ENCODE measurements around the gene RAB6B.

Gene RAB6B

DNA sequence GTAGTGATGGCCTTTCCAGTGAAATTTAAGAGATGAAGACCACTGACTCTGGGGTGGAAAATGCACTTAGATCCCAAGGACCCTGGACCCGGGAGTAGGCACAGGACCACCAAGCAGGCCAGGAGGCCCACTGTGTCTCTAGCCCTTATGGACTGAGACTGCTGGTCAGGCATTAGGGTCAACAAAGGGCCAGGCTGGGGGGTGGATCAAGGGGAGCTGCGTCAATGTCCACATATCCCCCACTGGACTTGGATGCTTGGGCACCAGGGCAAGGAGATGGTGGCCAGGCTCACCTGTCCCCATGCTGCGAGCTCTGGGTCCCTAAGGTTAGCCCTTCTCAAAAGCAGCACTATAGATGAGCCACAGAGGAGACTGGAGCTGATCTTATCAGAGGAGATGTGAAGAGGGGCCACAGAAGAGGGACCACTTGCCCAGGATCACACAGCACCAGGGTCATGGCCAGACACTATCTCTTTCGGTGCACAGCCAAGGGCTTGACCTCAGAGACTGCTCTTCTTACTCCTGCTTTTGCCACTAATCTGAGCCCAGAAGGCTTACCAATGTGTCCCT, 14.7 kb downstream of the RAB6B start:
- no peaks in the 10 kb centered on the region for H3K9me3 ChIP-seq (ENCODE audit: control insufficient read depth, low read length)
- H3K9ac ChIP-seq (ENCODE audit: low read length), result no peak overlapping the region
- H3K27me3 ChIP-seq (ENCODE audit: control insufficient read depth, insufficient read depth, low read length), result peaks cover 6% of the 10 kb centered on the region
- no peaks in the 10 kb centered on the region for H3K36me3 ChIP-seq (ENCODE audit: control insufficient read depth, insufficient read depth, low read length)
- H3K4me3 ChIP-seq (ENCODE audit: low read length), result no peak overlapping the region
- H3K4me1 ChIP-seq (ENCODE audit: control insufficient read depth, insufficient read depth, low read length), result peaks cover 35% of the 10 kb centered on the region

DNA sequence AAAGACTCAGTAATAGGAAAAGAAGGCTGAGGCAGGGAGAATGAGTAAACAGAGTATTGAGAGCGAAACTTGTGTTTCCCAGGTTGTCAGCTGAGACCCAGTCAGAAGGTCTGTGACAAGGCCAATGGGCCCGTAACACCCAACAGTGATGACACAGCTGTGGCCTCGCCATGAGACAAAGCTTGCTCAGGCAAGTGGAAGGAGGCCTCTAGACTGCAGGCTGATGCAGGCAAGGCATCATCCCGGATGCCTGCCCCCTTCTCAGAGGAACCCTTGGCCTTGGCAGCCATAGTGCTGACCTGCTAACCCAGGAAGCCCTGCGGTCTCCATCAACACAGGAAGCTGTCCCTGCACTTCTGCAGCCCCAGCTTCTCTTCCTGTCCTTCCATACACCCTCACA, 15.4 kb downstream of the RAB6B start:
- Histone ChIP-seq H3K9me3 (ENCODE audit: control insufficient read depth, low read length) (no peaks in the 10 kb centered on the region), H3K4me1 (ENCODE audit: control insufficient read depth, insufficient read depth, low read length) (peaks cover 35% of the 10 kb centered on the region), H3K36me3 (ENCODE audit: control insufficient read depth, insufficient read depth, low read length) (no peaks in the 10 kb centered on the region)

DNA sequence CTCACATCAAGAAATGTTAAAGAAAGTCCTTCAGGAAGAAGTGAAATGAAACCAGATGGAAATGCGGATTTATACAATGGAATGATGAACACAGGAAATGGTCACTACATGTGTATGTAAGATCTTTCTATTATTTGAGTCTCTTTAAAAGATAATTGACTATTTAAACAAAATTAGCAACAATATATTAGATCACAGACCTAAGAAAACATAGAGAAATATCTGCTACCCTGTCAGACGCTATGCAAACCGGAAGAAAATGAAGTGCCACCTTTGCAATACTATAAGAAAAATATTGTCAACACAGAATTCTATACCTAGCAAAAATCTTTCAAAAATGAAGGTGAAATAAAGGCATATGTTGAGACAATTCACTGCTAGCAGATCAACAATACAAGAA, 17.2 kb downstream of the RAB6B start:
- no peak overlapping the region for H3K9ac ChIP-seq (ENCODE audit: low read length)
- H3K27me3 ChIP-seq (ENCODE audit: control insufficient read depth, insufficient read depth, low read length), result peaks cover 5% of the 10 kb centered on the region
- H3K4me3 ChIP-seq (ENCODE audit: low read length), result no peak overlapping the region
- no peaks in the 10 kb centered on the region for H3K9me3 ChIP-seq (ENCODE audit: control insufficient read depth, low read length)
- H3K4me1 ChIP-seq (ENCODE audit: control insufficient read depth, insufficient read depth, low read length), result peaks cover 25% of the 10 kb centered on the region
- no peaks in the 10 kb centered on the region for H3K36me3 ChIP-seq (ENCODE audit: control insufficient read depth, insufficient read depth, low read length)

More for the DNA sequence above, 15.4 kb downstream of the RAB6B start:
- H3K9ac ChIP-seq (ENCODE audit: low read length), result no peak overlapping the region
- peaks cover 5% of the 10 kb centered on the region for H3K27me3 ChIP-seq (ENCODE audit: control insufficient read depth, insufficient read depth, low read length)
- H3K4me3 ChIP-seq (ENCODE audit: low read length), result no peak overlapping the region

DNA sequence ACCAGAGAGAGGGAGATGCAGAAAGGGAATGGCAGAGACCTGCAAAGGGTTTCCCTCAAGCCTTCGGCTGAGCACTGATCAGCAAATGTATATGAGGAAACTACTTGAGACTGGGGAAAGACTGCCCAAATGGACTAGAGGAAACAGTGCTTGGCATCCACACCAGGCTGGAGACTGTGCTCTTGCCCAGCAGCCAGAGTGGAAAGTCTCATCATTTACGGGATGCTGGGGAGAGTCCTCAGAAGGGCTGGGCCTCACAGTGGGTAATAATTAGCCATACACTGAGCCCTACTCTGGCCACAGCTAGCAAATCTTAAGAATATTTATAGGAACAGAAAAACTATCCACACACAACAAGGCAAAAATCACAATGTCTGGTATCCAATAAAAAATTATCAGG, 18.5 kb downstream of the RAB6B start:
- Histone ChIP-seq H3K9ac (ENCODE audit: low read length) (no peak overlapping the region), H3K27me3 (ENCODE audit: control insufficient read depth, insufficient read depth, low read length) (peaks cover 5% of the 10 kb centered on the region), H3K9me3 (ENCODE audit: control insufficient read depth, low read length) (no peaks in the 10 kb centered on the region), H3K36me3 (ENCODE audit: control insufficient read depth, insufficient read depth, low read length) (no peaks in the 10 kb centered on the region), H3K4me1 (ENCODE audit: control insufficient read depth, insufficient read depth, low read length) (peaks cover 12% of the 10 kb centered on the region), H3K4me3 (ENCODE audit: low read length) (no peak overlapping the region)

DNA sequence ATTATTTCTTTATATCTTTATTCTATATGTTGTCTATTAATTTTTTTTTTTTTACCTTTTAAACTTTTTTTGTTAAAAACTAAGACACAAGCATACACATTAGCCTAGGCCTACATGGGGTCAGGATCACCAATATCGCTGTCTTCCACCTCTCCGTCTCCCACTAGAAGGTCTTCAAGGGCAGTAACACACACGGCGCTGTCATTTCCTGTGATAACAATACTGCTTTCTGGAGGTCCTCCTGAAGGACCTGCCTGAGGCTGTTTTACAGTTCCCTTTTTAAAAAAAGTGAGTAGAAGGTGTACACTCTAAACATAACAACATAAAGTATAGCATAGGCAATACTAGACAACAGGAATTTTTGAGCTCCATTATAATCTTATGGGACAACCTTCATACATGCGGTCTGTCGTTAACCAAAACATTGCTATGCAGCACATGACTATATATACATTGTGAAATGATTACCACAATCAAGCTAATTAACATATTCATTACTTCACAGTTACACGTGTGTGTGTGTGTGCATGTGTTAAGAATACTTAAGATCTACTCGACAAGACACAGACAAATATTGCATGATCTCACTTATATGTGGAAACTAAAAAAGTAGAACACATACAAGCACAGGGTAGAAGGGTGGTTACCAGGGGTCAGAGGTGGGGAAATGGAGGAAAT, 20.8 kb downstream of the RAB6B start:
- Histone ChIP-seq H3K4me3 (ENCODE audit: low read length) (no peak overlapping the region), H3K9ac (ENCODE audit: low read length) (no peak overlapping the region), H3K36me3 (ENCODE audit: control insufficient read depth, insufficient read depth, low read length) (no peaks in the 10 kb centered on the region), H3K4me1 (ENCODE audit: control insufficient read depth, insufficient read depth, low read length) (no peaks in the 10 kb centered on the region), H3K27me3 (ENCODE audit: control insufficient read depth, insufficient read depth, low read length) (peaks cover 7% of the 10 kb centered on the region), H3K9me3 (ENCODE audit: control insufficient read depth, low read length) (no peaks in the 10 kb centered on the region)

DNA sequence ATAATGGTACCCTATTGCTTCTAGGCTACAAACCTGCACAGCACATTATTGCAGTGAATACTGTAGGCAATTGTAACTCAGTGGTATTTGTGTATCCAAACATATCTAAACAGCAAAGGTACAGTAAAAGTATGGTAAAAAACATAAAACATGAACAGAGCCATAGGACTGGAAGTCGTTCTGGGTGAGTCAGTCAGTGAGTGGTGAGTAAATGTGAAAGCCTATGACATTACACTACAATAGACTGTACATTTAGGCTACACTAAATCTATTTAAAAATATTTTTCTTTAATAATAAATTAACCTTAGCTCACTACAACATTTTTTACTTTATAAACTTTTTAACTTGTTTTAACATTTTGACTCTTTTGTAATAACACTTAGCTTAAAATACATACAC, 21.3 kb downstream of the RAB6B start:
- H3K36me3 ChIP-seq (ENCODE audit: control insufficient read depth, insufficient read depth, low read length), result no peaks in the 10 kb centered on the region
- peaks cover 7% of the 10 kb centered on the region for H3K27me3 ChIP-seq (ENCODE audit: control insufficient read depth, insufficient read depth, low read length)
- no peak overlapping the region for H3K9ac ChIP-seq (ENCODE audit: low read length)
- no peaks in the 10 kb centered on the region for H3K4me1 ChIP-seq (ENCODE audit: control insufficient read depth, insufficient read depth, low read length)
- no peaks in the 10 kb centered on the region for H3K9me3 ChIP-seq (ENCODE audit: control insufficient read depth, low read length)
- no peak overlapping the region for H3K4me3 ChIP-seq (ENCODE audit: low read length)

GRCh38 chr3:133872781-133873180, 22.9 kb downstream of the RAB6B start:
- peaks cover 7% of the 10 kb centered on the region for H3K27me3 ChIP-seq (ENCODE audit: control insufficient read depth, insufficient read depth, low read length)
- H3K9ac ChIP-seq (ENCODE audit: low read length), result no peak overlapping the region
- no peaks in the 10 kb centered on the region for H3K4me1 ChIP-seq (ENCODE audit: control insufficient read depth, insufficient read depth, low read length)
- no peaks in the 10 kb centered on the region for H3K9me3 ChIP-seq (ENCODE audit: control insufficient read depth, low read length)
- H3K36me3 ChIP-seq (ENCODE audit: control insufficient read depth, insufficient read depth, low read length), result no peaks in the 10 kb centered on the region
- no peak overlapping the region for H3K4me3 ChIP-seq (ENCODE audit: low read length)

GRCh38 chr3:133872161-133872560, 23.5 kb downstream of the RAB6B start:
- Histone ChIP-seq H3K36me3 (ENCODE audit: control insufficient read depth, insufficient read depth, low read length) (no peaks in the 10 kb centered on the region), H3K4me3 (ENCODE audit: low read length) (no peak overlapping the region), H3K27me3 (ENCODE audit: control insufficient read depth, insufficient read depth, low read length) (peaks cover 7% of the 10 kb centered on the region), H3K4me1 (ENCODE audit: control insufficient read depth, insufficient read depth, low read length) (no peaks in the 10 kb centered on the region), H3K9ac (ENCODE audit: low read length) (no peak overlapping the region), H3K9me3 (ENCODE audit: control insufficient read depth, low read length) (no peaks in the 10 kb centered on the region)

GRCh38 chr3:133871368-133872090, 24.2 kb downstream of the RAB6B start:
- Histone ChIP-seq H3K9me3 (ENCODE audit: control insufficient read depth, low read length) (no peaks in the 10 kb centered on the region), H3K27me3 (ENCODE audit: control insufficient read depth, insufficient read depth, low read length) (peaks cover 3% of the 10 kb centered on the region), H3K9ac (ENCODE audit: low read length) (no peak overlapping the region), H3K4me1 (ENCODE audit: control insufficient read depth, insufficient read depth, low read length) (no peaks in the 10 kb centered on the region), H3K36me3 (ENCODE audit: control insufficient read depth, insufficient read depth, low read length) (no peaks in the 10 kb centered on the region), H3K4me3 (ENCODE audit: low read length) (no peak overlapping the region)

- Histone ChIP-seq H3K9ac (ENCODE audit: low read length) (no peak overlapping the region), H3K9me3 (ENCODE audit: control insufficient read depth, low read length) (no peaks in the 10 kb centered on the region), H3K36me3 (ENCODE audit: control insufficient read depth, insufficient read depth, low read length) (no peaks in the 10 kb centered on the region), H3K4me3 (ENCODE audit: low read length) (no peak overlapping the region), H3K4me1 (ENCODE audit: control insufficient read depth, insufficient read depth, low read length) (no peaks in the 10 kb centered on the region), H3K27me3 (ENCODE audit: control insufficient read depth, insufficient read depth, low read length) (peaks cover 3% of the 10 kb centered on the region)
These were observed 24.9 kb downstream of the RAB6B start for GRCh38 chr3:133870822-133871221.

DNA sequence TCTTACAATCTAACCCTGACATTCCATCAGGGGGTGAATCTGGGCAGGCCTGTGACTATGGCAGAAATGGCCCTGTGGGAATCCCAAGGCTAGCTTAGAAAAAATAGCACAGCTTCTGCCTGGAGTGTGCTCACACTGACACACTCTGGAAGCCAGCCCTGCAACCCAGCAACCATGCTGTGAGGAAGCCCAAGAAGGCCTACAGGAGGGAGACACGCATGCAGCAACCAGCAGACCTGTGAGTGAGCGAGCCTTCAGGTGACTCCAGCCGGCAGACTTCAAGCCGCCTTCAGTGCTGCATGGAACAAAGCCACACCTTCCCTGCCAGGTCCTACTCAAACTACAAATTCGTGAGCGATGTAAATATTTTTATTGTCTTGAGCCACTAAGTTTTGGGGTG, 26.1 kb downstream of the RAB6B start:
- Histone ChIP-seq H3K4me3 (ENCODE audit: low read length) (no peak overlapping the region), H3K27me3 (ENCODE audit: control insufficient read depth, insufficient read depth, low read length) (peaks cover 3% of the 10 kb centered on the region), H3K9ac (ENCODE audit: low read length) (no peak overlapping the region), H3K9me3 (ENCODE audit: control insufficient read depth, low read length) (no peaks in the 10 kb centered on the region), H3K4me1 (ENCODE audit: control insufficient read depth, insufficient read depth, low read length) (no peaks in the 10 kb centered on the region), H3K36me3 (ENCODE audit: control insufficient read depth, insufficient read depth, low read length) (no peaks in the 10 kb centered on the region)

GRCh38 chr3:133868758-133869475, 26.8 kb downstream of the RAB6B start:
- H3K4me1 ChIP-seq (ENCODE audit: control insufficient read depth, insufficient read depth, low read length), result no peaks in the 10 kb centered on the region
- no peaks in the 10 kb centered on the region for H3K36me3 ChIP-seq (ENCODE audit: control insufficient read depth, insufficient read depth, low read length)
- peaks cover 3% of the 10 kb centered on the region for H3K27me3 ChIP-seq (ENCODE audit: control insufficient read depth, insufficient read depth, low read length)
- no peaks in the 10 kb centered on the region for H3K9me3 ChIP-seq (ENCODE audit: control insufficient read depth, low read length)
- H3K4me3 ChIP-seq (ENCODE audit: low read length), result no peak overlapping the region
- no peak overlapping the region for H3K9ac ChIP-seq (ENCODE audit: low read length)
